ENCODE measurements around the gene TBL1XR1.
"Not testable (repeated sequence)": the region's sequence is repeated elsewhere in the genome, so short reads cannot be mapped to it uniquely, and the experiment has no call there.

The TBL1XR1 gene

DNA sequence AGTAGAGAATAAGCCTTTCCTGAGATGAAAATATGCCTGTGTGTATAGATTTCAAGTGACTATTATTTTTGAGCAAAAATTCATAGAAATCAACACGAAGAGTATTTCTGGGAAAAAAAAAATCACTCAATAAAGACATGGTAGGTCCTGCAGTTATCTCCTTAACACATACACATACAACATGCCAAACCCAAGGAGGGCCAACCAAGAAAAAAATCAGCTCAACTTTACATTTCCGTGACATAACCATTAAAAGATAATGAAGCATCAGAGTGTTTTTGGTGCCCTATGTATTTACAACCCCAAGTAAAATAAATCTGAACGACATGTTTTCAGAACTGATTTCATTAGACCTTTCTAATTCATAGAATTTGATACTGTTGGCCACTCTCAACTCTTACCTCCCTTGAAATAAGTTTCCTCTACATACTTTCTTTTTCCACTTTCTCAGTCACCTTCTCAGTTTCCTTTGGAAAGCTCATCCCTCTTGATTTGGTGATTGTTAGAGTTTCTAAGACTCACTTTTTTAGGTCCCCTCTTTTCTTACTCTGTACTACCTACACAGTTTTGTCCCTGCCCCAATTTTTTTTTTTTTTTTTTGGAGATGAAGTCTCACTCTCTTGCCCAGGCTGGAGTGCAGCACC lies 162.3 kb downstream of the TBL1XR1 start:
- DNase-seq (ENCODE audit: low read depth in 2 of 2): no peak

DNA sequence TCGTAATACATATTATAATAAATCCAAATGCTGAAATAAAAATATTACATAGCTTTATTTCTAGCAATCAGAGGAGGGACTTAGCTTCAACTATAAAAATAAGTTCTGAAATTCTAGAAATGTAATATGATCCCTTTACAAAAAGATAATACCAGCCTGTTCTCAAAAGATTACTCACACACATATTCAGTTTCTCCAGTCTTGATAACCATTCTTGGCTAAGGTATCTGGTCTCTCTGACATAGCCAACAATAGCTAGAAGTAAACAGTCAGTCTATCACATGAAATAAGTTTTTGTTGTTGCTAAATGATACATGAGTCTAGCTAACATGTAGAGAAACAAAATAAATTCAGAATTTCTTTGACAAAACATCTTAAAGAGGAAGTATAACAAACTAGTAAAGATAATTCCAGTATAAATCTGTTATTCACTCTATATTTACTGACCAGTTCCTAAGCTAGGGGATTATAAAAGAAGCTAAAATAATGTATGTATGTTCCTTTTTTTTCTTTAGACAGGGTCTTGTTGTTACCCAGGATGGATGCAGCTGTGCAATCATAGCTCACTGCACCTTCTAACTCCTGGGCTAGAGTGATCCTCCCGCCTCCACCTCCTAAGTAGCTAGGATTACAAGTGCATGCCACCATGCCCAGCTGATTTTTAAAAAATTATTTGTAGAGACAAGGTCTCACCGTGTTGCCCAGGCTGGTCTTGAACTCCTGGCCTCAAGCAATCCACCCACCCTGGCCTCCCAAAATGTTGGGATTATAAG lies 170.6 kb downstream of the TBL1XR1 start:
- no peak for DNase-seq (ENCODE audit: low read depth in 2 of 2)

DNA sequence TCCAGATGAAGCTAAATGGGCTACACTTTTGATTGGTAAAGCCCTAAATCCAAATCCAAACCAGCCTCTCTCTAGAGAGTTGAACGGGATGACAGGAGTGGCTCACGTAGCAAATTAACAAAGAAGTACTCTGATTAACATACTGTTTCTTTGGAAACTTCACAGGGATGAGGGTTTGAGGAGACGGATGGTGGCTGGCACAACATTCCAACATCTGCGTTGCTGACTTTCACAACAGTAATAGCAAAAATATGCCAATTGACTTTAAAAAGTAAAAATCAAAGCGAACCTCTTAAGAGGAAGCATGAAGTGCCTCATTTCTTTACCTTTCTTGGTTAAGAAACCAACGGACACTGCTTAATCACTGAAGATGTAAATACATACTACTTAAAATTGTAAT lies 181.4 kb downstream of the TBL1XR1 start:
- DNase-seq (ENCODE audit: low read depth in 2 of 2): no peak

DNA sequence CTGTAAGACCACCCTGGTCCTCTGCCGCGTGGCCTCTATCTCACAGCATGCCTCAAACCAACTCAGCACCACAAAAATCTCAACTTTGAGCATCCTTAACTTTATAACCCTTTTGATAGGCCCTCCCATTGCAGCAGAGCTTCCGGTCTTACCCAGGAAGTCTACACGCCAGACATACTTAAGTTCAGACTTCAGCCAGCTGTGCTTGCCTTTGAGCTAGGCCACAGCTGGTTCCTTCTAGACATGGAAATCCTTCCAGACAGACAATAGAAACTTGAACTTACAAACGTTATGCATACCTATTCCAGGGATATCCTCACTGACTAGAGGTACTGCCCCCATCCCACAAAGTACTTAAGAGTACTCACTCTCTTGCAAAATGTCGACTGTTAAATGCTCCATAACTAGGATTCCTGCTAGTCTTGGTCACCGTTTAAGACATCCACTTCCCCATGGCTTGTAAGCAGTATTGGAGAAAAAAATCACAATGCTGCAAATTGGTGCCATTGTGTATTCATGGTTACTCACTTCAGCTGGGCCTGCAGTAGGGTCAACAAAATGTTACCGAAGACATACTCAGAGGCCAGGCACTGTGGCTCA lies 183.5 kb downstream of the TBL1XR1 start:
- DNase-seq (ENCODE audit: low read depth in 2 of 2): no peak

DNA sequence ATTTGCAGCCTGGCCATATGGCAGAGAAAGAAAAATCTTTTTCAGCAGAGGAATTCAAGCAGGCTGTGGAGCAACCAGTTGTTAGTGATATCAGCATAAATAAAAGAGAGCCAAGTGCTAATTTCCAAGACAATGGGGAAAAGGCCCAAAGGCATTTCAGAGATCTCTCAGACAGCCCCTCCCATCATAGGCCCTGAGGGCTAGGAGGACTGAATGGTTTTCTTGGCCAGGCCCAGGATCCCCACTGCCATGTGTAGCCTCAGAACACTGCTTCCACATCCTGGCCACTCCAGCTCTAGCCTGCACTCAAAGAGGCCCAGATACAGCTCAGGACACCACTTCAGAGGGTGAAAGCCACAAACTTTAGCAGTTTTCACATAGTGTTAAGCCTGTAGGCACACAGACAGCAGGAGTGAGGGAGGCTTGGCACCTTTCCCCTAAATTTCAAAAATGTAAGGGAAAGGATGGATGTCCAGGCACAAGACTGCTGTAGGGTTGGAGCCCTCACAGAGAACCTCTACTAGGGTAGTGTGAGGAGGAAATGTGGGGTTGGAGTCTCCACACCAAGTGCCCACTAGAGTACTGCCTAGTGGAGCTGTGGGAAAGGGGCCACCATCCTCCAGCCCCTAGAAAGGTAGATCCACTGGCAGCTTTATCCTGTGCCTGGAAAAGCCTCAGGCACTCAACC lies 191.4 kb downstream of the TBL1XR1 start:
- DNase-seq (ENCODE audit: low read depth in 2 of 2): no peak

DNA sequence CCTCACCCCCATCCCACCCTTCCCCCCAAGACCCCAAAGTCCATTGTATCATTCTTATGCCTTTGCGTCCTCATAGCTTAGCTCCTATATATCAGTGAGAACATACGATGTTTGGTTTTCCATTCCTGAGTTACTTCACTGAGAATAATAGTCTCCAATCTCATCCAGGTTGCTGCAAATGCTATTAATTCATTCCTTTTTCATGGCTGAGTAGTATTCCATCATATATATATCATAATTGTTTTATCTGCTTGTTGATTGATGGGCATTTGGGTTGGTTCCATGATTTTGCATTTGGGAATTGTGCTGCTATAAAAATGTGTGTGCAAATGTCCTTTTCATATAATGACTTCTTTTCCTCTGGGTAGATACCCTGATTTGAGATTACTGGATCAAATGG lies 197.1 kb downstream of the TBL1XR1 start:
- not testable (repeated sequence) for DNase-seq (ENCODE audit: low read depth in 2 of 2)

DNA sequence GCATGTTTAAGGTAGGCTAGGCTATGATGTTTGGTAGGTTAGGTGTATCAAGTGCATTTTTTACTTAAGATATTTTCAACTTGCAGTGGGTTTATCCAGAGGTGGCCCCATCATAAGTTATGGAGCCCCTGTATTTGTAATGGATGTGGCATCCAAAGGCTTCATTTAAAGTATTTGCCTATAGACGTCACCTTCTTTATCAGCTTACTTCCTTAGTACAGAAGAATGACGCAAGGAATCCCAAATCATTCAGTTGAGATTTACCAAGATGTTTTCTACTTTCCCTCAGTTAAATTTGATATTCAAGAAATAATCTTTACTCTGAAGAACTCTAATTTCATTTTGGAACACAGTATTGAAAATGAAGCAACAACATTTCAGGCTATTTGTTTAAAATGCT lies 201.3 kb downstream of the TBL1XR1 start:
- DNase-seq (ENCODE audit: low read depth in 2 of 2): no peak

DNA sequence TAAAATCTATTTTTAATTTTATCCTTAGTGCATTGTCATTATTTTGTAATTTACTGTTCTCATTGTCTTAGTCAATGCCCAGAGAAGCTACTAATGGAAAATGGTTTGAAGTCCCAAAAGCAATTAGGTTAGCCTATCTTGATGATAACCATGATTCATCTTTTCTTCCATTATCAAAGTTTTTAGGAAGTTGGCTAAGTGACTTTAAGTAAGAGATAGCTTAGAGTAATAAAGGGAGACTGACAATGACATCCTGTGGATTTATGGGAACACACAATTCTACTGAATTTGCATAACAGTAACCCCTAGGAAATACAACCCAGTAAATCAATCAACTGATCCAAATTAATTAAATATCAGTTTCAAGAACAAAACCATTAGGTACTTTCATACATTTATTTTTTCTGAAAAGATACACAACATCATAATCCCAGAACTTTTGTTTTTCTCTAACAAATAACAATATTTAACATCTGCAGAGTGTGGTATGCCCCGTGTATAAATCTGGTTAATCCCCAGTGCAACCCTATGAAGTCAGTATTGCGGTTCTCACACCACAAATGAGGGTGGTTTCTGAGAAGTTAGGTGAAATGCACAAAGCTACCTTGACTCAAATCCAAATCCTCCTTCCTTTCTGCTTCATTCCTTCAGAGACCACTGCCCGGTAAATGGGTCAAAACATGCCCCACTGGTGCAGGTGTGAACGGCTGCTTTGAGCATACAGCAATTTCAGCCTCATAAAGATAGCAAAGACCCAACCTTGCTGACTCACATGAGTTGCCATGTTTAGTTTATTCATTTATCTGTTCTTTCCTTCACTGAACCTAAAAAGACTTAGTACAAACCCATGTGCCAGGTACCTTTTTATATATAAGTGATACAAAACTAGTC lies 202.1 kb downstream of the TBL1XR1 start:
- no peak for DNase-seq (ENCODE audit: low read depth in 2 of 2)

DNA sequence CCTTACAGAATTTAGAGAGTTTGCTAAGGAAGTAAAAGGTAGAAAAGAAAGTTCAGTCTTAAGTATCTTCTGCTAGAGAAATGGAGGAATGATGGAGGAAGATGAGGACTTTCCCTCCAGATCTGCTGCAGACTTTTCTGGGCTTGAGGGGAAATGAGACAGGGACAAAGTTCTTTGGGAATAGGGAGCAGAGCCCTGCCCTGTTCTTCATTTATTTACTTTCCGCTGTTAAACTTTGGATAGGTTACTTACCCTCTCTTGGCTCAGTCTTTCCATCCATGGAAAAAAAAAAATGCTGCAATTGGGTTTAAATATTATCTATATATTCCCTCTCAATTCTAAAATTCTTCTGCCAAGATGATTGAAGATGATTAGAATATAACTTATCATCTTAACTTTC lies 202.9 kb downstream of the TBL1XR1 start:
- DNase-seq (ENCODE audit: low read depth in 2 of 2): no peak

DNA sequence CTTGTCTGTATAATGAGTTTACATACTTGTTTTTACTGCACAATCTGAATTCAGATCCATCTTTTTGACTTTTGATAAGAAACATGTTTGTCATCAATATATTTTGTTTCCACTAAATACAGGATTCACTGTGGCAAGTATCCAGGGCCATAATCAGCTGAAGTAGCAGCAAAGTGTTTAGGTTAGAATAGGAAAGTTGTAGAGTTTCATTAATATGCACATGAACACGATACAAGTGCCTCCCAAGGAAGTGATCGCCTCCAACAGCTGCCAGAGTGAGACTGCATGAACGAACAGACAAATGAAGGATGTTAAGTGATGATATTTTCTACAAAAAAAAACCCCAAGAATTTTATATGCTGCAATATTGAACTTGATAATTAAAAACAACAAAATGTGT lies 204.3 kb downstream of the TBL1XR1 start:
- DNase-seq (ENCODE audit: low read depth in 2 of 2): no peak

DNA sequence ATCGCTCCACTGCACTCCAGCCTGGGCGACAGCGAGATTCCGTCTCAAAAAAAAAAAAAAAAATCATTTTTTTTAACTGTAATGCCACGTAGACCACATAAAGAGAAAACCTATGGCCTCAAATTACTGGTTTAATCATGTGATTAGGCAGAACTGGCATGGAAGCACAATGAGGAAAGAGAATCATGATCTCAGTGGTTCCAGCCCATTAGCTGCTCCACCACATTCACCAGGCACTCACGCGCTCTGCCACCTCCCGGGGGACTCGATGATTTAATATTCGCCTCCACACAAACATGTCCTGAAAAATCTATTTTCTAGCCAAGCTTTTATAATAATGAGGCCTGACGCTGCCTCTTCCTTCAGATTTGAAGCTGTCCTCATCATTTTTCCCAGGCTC lies 204.7 kb downstream of the TBL1XR1 start:
- no peak for DNase-seq (ENCODE audit: low read depth in 2 of 2)

DNA sequence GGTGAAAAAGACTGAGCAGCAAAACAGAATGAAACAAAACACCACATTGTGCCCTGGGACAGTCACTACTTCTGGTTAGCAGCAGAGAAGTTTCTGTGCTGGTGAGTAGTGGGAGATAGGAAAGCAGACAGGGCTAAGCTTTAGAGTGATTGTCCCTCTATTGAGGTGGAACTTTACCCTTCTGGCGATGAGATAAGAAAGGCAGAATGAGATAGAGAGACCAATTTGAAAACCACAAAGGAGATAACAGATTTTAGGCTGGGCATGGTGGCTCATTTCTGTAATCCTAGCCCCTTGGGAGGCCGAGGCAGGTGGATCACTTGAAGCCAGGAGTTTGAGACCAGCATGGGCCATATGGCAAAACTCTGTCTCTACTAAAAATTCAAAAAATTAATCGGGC lies 208.5 kb downstream of the TBL1XR1 start:
- no peak for DNase-seq (ENCODE audit: low read depth in 2 of 2)

DNA sequence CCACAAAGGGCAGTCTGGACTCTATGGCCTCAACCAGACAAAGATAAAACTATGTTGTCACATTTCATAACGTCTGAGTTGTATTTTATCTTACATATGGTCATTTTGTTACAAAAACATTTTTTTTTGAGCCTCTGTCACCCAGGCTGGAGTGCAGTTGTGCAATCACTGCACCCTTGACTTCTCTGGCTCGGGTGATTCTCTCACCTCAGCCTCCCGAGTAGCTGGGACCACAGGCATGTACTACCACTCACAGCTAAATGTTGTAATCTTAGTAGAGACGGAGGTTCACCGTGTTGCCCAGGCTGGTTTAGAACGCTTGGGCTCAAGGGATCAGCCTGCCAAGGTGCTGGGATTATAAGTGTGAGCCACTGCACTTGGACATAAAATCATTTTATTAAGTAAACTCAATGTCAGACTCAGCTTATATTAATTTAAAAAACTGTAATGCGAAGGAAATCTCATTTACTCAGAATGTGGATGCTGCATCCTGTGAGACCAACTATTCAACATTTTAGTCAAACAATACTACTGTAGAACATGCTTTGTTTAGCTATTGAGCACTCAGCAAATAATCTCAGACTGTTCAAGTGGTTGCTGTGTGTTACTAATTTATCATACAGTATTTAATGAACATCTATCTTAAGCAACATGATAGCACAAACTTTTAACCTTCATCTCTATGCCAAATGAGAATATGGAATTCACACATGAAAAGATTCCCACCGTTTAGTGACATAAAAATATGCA lies 209.2 kb downstream of the TBL1XR1 start:
- no peak for DNase-seq (ENCODE audit: low read depth in 2 of 2)

DNA sequence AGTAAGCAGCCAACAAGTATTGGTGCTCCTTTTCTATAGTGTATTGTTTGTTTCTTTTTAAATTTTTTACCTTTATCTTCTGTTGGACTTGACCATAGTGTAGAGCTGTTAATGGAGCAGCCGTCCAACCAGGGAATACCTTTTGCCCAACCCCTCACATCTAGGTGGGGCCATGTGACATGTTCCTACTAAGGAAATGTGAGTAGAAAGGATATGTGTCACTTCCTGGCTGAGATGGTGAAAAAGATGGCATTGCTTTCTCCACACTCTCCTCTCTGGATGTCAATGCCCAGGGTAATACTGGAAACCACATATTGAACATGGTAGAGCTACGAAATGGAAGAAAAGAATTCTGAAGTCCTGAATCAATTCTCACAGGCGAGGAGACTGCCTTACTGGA lies 218.8 kb downstream of the TBL1XR1 start:
- no peak for DNase-seq (ENCODE audit: low read depth in 2 of 2)

DNA sequence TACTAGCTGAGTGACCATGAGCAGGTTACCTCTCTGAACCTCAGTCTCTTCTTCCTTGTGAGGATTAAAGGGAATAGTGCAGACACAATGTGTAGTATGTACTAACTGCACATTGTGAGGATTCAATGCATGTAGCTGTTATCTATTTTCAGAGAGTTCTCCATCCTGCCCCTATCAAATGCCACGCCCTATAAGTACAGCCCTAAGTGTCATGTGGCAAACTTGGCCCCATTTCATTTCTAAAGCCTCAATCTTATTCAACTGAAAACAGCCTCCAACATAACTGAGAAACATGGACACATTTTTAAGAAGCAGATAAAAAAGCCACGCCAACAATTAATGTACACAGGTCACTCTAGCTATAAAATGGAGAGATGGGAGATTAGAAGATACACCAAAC lies 220.0 kb downstream of the TBL1XR1 start:
- no peak for DNase-seq (ENCODE audit: low read depth in 2 of 2)

DNA sequence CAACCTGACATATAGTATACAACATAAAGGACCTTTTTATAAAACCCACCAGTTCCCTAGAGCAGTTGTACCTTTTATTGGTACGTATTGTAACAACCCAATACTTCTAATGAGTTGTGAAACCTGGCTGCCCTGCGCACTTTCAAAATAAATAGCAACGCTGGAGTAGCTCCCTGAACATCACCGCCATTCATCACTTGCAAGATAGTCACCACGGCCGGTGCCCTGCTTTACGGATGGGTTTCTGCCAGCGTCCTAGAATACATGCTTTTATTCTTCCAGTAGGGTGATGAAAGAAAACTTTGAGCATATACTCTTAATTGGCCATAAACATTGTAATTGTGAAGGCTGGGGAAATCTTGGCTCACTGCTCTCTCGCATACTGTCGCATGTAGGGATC lies 220.7 kb downstream of the TBL1XR1 start:
- no peak for DNase-seq (ENCODE audit: low read depth in 2 of 2)

DNA sequence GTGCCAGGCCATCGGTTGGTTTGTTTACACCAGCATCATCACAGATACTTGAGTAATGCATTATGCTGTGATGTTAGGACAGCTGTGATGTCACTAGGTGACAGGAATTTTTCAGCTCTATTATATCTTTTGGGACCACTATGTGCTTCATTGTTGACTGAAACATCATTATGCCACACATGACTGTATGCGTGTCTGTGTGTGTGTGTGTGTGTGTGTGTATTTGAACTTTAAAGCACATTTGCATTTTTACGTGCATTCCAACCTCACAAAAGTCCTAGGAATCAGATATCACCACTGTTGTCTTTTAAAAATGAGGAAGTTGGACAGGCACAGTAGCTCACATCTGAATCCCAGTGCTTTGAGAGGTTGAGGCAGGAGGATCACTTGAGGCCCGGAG lies 223.0 kb downstream of the TBL1XR1 start:
- DNase-seq (ENCODE audit: low read depth in 2 of 2): no peak

DNA sequence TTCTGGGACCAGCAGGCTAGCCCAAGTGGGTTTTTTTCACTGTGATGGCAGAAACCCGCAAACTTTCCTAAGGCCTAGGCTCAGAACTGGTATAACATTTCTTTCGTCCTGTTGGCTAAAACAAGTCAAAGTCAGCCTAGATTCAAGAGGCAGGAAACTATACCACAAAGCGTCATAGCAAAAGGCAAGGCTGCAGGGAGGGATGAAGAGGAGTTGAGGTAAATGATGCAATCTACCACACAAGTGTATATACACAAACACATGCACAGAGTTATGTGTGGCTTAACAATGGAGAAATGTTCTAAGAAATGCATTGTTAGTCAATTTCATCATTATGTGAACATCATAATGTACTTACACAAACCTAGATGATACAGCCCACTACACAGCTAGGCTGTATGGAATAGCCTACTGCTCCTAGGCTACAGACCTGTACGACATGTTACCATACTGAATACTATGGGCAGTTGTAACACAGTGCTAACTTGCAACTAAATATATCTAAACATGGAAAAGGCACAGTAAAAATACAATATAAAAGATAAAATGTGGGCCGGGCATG lies 225.6 kb downstream of the TBL1XR1 start:
- DNase-seq (ENCODE audit: low read depth in 2 of 2): no peak

DNA sequence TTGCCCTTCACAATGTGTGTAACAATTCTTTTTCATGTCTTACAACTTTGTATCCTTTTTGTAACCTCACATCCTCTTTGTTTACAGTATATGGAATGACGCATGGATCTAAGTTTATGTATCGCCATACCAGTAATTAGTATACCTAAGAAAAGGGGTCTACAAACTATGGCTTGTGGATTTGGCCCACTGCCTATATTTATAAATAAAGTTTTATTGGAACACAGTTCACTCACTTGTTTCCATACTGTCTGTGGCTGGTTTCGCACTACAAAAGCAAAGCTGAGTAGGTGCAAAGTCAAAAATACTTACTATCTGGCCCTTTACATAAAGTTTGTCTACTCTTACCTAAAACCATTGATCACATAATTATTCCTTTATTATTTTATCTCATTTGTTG lies 226.5 kb downstream of the TBL1XR1 start:
- DNase-seq (ENCODE audit: low read depth in 2 of 2): no peak

DNA sequence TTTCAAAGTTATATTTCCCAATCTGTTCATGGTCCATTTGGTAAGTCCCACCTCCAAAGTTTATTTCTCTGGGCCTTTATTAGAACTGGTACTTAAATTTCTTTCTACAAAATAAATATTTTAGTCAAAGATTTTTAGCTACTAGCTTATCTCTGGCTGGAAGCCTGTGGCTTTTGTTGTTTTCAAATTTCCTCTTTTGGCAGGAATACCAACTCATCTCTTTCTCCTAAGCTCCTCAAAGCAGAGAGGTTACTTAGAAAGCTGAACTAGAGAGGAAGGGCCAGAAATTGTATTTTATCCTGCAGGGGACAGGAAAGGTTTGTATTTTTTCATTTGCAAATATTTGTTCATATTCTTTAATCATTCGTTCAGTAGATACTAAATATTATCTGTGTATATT lies 227.8 kb downstream of the TBL1XR1 start:
- no peak for DNase-seq (ENCODE audit: low read depth in 2 of 2)

All from fibroblast of skin of left biceps (primary cell).